T-helper 2 cell treated with Interferon-gamma antibody and Interleukin-4, amounts not matched to agents 5 μg/mL and 100 μg/mL, for 36 hours (primary cell): ENCODE measurements around the gene NFIC.
"Not testable (repeated sequence)": the region's sequence is repeated elsewhere in the genome, so short reads cannot be mapped to it uniquely, and the experiment has no call there.

ENCODE experiments used
- DNase-seq: peaks from one replicate; pipeline ENCODE4 v3.0.0; 2021; ENCODE audit warnings: low spot score
- H3K27ac Mint-ChIP-seq: one replicate; pipeline ENCODE4 v1.8.0; 2021; ENCODE audit warnings: mild to moderate bottlenecking, mixed read lengths
- H3K27me3 Mint-ChIP-seq: one replicate; pipeline ENCODE4 v1.8.0; 2021; ENCODE audit warnings: low read depth, mixed read lengths
- H3K36me3 Mint-ChIP-seq: one replicate; pipeline ENCODE4 v1.8.0; 2021; ENCODE audit warnings: low read depth, mixed read lengths
- H3K4me1 Mint-ChIP-seq: one replicate; pipeline ENCODE4 v1.8.0; 2021; ENCODE audit warnings: low read depth, mixed read lengths
- H3K4me3 Mint-ChIP-seq: one replicate; pipeline ENCODE4 v1.8.0; 2022; ENCODE audit warnings: mild to moderate bottlenecking, moderate library complexity, mixed read lengths
- H3K9me3 Mint-ChIP-seq: one replicate; pipeline ENCODE4 v1.8.0; 2021; ENCODE audit warnings: mixed read lengths

Gene NFIC

DNA sequence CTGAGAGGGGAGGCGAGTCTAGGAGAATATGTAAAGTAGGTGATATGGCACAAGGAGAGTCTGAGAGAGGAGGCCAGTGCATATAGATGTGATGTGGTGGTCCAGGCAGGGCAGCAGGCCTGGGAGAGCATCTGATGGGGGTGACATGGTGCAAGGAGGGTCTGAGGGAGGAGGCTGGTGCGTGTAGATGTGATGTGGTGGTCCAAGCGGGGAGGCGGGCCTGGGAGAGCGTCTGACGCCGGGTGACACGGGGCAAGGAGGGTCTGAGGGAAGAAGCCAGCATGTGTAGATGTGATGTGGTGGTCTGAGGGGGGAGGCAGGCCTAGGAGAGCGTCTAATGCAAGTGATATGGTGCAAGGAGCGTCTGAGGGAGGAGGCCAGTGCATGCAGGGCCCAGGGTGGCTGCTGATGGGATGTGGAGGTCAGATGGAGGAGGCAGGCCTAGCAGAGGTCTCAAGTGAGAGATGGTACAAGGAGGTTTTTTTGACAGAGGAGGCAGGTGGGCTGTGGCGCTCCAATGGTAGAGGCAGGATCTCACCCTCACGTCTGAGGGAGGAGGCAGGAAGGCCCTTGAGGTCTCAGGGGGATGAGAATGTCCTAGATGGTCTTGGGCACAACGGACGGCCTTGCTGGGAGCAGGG, 16.2 kb downstream of the NFIC start:
- Mint-ChIP-seq H3K9me3 (no peaks in the 10 kb centered on the region), H3K27me3 (no peaks in the 10 kb centered on the region), H3K4me3 (no peak overlapping the region), H3K4me1 (no peaks in the 10 kb centered on the region), H3K36me3 (no peaks in the 10 kb centered on the region), H3K27ac (peak overlapping the region; percentile 23)
- no peak for DNase-seq

DNA sequence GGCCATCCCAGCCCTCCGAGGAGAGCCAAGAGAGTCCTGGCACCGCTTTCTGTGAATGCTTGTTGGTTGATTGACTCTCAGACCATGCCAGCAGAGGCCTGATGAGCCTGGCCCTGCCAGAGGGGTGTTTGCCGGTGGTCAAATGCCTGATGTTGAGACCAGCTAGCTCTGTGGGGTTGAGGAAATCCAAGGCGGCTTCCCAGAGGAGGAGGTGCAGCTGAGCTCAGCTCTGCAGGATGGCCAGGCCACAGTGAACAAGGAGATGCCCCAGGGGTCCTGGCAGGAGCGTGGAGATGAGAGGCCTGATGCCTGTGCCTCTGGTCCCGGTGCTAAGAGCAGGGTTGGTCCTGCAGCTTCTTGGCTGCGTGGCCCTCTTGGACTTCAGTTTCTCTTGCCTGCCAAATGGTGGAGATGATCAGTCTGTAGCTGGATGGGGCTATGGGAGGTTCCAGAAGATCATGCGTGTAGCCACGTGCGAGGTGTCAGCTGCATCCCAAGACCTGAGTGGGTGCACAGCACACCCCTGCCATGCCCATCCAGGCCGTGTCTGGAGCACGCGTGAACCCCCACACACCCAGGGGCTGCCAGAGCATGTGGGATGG, 16.8 kb downstream of the NFIC start:
- Mint-ChIP-seq H3K36me3 (no peaks in the 10 kb centered on the region), H3K4me3 (no peak overlapping the region), H3K27ac (no peak overlapping the region), H3K9me3 (no peaks in the 10 kb centered on the region), H3K4me1 (no peaks in the 10 kb centered on the region), H3K27me3 (no peaks in the 10 kb centered on the region)
- DNase-seq, result no peak

DNA sequence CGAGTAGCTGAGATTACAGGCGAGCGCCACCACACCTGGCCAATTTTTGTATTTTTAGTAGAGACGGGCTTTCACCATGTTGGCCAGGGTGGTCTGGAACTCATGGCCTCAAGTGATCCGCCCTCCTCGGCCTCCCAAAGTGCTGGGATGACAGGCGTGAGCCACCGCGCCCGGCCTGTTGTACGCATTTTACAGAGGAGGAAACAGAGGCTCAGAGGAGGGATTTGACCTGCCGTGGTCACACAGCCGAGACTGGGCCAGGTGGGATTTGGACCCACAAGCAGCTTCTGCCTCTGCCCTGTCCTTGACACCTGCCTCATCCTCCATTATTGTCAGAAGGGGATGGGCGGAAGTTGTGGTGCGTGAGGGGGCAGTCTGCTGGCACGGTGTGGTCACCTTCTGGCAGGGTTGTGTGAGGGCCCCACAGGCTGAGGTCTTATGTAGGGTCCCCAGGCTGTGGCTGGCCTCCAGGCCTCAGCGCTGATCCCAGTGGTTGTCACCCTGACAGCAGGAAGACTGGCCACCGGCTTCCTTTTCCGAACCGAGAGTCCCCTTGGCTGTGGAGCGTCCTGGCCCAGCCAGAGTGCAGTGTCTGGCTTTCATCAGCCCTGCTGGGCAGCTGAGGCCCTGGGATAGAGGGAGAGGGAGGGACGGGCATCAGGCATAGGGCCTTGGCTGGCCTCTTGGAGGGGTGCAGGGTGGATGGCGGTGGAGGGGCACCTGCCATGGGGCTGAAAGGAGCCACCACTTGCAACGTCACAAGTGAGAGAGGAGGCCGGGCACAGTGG, 20.3 kb downstream of the NFIC start:
- no peaks in the 10 kb centered on the region for H3K36me3 Mint-ChIP-seq
- H3K4me1 Mint-ChIP-seq, result no peaks in the 10 kb centered on the region
- no peaks in the 10 kb centered on the region for H3K27me3 Mint-ChIP-seq
- DNase-seq, result no peak
- H3K9me3 Mint-ChIP-seq, result no peaks in the 10 kb centered on the region
- H3K4me3 Mint-ChIP-seq, result no peak overlapping the region
- H3K27ac Mint-ChIP-seq, result no peak overlapping the region

DNA sequence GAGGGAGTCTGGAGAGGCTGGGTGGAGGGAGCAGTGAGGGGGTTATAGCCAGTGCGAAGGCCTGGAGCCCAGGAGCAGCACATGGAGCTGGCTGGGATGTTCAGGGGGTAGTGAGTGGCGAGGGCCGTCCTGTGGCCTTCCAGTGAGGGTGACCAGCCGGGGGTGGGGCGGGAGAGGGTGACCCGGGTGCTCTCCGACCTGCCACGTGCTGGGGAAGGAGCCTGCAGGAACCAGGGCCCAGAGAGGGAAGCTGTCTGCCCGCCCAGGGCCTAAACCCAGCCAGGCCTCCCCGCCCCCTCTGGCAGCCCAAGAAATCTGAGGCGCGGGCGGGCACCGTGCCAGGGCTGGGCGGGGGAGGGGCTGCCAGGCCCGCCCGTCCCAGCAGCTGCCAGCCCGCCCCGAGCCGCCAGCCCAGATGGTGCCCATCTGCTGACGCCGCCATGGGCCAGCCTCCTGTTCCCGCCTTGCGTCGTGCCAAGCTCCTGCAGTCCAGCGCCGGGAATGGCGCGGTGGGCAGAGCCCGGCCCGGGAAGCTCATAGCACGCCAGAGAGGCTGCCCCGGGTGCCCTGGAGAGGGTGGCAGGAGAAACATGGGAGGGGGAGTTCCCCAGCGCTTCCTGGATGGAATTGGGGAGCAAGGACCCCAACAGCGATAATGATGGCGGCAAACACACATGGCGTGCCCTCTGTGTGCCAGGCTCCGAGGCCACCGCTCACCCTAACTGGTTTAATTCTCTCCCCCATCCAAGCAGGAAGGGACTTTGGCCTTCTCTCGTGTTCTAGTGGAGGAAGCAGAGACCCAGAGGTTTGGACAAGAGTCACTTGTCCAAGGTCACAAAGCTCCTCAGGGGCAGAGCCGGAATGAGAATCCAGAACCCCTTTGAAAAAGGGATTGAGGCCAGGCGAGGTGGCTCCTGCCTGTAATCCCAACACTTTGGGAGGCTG, 21.5 kb downstream of the NFIC start:
- Mint-ChIP-seq H3K4me1 (no peaks in the 10 kb centered on the region), H3K4me3 (no peak overlapping the region), H3K27me3 (no peaks in the 10 kb centered on the region), H3K9me3 (no peaks in the 10 kb centered on the region), H3K36me3 (no peaks in the 10 kb centered on the region), H3K27ac (no peak overlapping the region)
- DNase-seq, result no peak

DNA sequence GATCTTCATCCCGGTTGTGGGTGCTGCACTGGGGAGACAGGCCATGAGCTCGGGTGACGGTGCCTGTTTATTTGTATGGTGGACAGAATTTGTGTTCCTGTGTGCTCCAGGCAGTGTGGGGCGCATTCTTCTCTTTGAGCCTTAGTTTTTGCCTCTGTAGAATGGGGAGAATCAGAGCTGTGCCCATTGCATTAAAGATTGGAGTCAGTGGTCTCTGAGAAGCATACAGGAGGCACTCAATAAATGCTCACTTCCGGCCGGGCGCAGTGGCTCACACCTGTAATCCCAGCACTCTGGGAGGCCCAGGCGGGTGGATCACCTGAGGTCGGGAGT, 23.0 kb downstream of the NFIC start:
- no peak for DNase-seq
- H3K4me3 Mint-ChIP-seq, result no peak overlapping the region
- H3K27ac Mint-ChIP-seq, result no peak overlapping the region
- H3K36me3 Mint-ChIP-seq, result no peaks in the 10 kb centered on the region
- no peaks in the 10 kb centered on the region for H3K4me1 Mint-ChIP-seq
- no peaks in the 10 kb centered on the region for H3K27me3 Mint-ChIP-seq
- no peaks in the 10 kb centered on the region for H3K9me3 Mint-ChIP-seq

DNA sequence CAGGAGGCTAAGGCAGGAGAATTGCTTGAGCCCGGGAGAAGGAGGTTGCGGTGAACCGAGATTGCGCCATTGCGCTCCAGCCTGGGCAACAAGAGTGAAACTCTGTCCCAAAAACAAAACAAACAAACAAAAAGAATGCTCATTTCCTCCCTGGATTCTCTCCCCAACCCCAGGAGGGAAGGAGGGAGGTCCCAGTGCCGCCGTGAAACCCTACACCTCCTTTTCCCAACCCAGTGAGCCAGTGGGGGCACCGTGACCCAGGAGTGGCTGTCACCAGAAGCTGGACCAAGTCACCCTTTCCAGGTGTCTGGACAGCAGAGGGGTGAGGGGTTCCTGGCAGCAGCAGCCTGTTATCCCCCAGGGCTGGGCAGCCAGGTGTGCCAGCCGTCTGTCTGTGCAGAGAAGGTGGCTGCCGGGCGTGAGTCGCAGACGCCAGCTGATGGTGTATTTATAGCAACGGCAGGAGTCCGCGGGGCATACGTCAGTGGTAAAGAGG, 23.5 kb downstream of the NFIC start:
- Mint-ChIP-seq H3K4me1 (no peaks in the 10 kb centered on the region), H3K36me3 (no peaks in the 10 kb centered on the region), H3K9me3 (no peaks in the 10 kb centered on the region), H3K27ac (no peak overlapping the region), H3K27me3 (no peaks in the 10 kb centered on the region), H3K4me3 (no peak overlapping the region)
- DNase-seq, result no peak

DNA sequence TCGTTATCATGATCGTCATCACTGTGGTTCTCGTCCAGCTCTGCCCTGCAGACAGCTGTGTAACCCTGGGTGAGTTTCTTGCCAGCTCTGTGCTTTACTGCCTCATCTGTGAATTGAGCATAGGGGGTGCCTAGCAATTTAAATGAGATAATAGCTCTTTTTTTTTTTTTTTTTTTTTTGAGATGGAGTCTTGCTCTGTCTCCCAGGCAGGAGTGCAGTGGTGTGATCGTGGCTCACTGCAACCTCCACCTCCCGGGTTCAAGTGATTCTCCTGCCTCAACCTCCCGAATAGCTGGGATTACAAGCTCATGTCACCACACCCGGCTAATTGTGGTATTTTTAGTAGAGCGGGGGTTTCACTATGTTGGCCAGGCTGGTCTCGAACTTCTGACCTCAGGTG, 25.5 kb downstream of the NFIC start:
- not testable (repeated sequence) for H3K27ac Mint-ChIP-seq, H3K27me3 Mint-ChIP-seq, H3K36me3 Mint-ChIP-seq, H3K4me1 Mint-ChIP-seq, H3K4me3 Mint-ChIP-seq, H3K9me3 Mint-ChIP-seq, DNase-seq

DNA sequence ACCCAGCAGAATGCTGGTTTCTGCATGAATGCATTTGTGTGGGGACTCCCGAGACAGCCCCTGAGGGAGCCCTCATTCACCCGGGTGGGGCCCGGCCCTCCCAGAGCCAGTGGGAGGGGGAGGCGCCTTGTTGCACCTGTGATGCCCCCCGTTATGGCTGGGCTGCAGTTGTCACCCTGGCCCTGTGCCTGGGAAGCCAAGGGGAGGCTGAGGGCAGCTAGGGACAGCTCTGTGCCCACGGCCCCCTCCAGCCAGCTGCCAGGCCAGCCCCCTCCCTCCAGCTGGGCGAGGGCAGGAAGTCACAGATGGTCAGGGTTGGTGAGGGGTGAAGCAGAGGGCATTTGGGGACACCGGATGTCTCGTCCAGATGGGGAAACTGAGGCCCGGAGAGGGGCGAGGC, 26.1 kb downstream of the NFIC start:
- no peaks in the 10 kb centered on the region for H3K4me1 Mint-ChIP-seq
- no peaks in the 10 kb centered on the region for H3K27me3 Mint-ChIP-seq
- H3K4me3 Mint-ChIP-seq, result no peak overlapping the region
- no peak overlapping the region for H3K27ac Mint-ChIP-seq
- no peaks in the 10 kb centered on the region for H3K36me3 Mint-ChIP-seq
- DNase-seq, result no peak
- H3K9me3 Mint-ChIP-seq, result no peaks in the 10 kb centered on the region

DNA sequence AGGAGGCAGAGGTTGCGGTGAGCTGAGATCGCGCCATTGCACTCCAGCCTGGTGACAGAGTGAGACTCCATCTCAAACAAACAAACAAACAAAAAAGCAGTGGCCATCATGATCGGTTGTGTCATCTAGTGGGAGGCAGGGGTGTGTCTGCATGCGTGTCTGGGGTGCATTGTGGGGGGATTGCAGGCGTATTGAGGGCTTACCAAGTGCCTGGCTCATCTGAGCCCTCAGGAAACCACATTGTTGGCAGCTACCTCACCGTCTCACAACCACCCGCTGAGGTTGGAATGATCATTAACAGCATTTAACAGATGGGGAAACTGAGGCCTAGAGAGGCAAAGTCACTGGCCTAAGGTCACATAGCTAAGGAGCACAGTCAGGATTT, 30.5 kb downstream of the NFIC start:
- Mint-ChIP-seq H3K4me3 (no peak overlapping the region), H3K27ac (no peak overlapping the region), H3K4me1 (no peaks in the 10 kb centered on the region), H3K27me3 (no peaks in the 10 kb centered on the region), H3K36me3 (no peaks in the 10 kb centered on the region), H3K9me3 (no peaks in the 10 kb centered on the region)
- DNase-seq, result no peak

DNA sequence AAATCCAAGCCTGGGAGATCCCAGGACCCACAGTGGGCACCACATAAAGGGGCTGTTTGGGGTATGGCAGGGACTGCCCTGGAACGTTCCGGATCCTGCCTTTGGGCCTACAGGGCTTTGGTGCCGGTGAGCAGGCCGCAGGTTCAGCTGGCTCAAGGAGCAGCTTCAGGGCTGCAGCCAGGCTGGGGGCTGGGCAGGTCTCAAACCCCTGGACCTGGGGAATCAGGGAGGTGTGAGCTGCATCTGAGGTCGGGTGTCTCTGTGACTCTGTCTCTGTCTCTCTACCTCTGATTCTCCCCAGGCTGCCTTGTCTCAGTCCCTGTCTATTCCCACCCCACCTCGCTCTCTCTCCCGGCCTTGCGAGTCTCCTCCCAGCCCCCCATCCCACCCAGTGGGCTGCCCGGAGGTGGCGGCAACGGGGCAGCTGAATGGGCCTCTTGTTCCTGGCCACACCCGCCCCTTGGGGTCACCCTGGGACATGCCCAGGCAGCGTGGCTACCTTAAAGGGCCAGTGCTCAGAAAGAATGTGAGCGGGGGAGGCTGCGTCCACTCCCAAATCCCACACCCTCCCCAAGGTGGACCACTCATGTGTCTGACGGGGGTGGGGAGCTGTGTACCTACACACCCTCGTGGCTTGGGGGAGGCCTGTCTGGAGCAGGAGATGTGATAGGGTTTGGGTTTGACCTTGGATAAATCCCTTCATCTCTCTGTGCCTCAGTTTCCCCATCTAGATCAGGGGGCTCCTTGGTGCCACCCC, 31.1 kb downstream of the NFIC start:
- Mint-ChIP-seq H3K27ac (no peak overlapping the region), H3K9me3 (no peaks in the 10 kb centered on the region), H3K4me1 (no peaks in the 10 kb centered on the region), H3K27me3 (no peaks in the 10 kb centered on the region), H3K36me3 (no peaks in the 10 kb centered on the region), H3K4me3 (no peak overlapping the region)
- no peak for DNase-seq

DNA sequence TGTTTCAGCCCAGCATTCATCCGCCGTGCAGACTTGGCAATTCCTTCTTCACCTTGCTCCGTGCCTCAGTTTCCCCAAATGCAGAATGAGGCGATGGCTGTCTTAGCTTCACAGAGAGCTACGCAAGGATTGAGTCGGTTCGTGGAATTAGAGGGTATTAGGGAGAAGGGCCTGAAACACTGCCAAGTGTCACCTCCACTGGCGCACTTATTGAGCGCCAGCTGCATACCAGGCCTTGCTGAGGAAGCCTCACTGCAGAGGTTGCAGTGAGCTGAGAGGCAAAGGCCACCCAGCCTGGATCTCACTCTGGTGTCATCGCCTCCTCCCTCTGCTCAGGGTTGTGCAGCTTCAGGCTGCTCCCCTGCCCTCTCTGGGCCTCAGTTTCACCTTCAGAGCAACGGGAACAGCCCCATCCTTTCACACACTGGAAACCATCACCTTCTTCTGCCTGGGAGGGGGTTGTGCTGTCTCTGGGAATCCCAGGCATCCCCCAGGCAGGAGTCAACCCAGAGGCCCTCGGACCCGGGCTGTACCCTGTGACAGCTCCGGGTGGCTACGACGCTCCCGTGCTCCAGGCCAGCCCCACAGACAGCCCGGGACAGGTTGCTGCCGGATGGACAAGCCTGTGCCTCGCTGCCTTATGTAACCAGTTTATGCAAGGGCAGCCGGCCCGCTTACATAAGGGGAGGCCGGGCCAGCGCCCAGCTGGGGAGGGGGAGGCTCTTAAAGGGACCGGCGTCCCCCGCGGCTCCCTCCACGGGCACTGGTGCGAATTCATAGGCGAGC, 31.9 kb downstream of the NFIC start:
- no peaks in the 10 kb centered on the region for H3K4me1 Mint-ChIP-seq
- no peaks in the 10 kb centered on the region for H3K27me3 Mint-ChIP-seq
- no peak overlapping the region for H3K4me3 Mint-ChIP-seq
- no peaks in the 10 kb centered on the region for H3K36me3 Mint-ChIP-seq
- H3K9me3 Mint-ChIP-seq, result no peaks in the 10 kb centered on the region
- no peak for DNase-seq
- H3K27ac Mint-ChIP-seq, result no peak overlapping the region

DNA sequence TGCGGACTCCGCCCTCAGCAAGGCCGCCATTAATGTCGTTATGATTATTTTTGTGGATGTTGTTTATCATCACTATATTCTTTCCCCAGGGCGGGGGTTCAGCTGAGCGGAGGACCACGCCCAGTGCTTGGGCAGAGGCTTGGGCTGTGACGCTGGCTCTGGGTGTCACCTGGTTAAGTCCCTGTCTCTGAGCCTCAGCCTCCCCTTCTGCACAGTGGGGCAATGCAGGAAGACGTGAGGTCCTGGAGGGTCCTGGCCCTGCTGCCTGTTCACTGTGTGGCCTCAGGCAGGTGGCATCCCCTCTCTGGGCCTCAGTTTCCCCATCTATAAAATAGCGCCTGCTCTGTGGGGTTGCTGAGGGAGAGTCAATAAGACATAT, 32.5 kb downstream of the NFIC start:
- H3K4me3 Mint-ChIP-seq, result no peak overlapping the region
- no peak overlapping the region for H3K27ac Mint-ChIP-seq
- H3K36me3 Mint-ChIP-seq, result no peaks in the 10 kb centered on the region
- no peaks in the 10 kb centered on the region for H3K4me1 Mint-ChIP-seq
- H3K27me3 Mint-ChIP-seq, result no peaks in the 10 kb centered on the region
- no peak for DNase-seq
- H3K9me3 Mint-ChIP-seq, result no peaks in the 10 kb centered on the region

DNA sequence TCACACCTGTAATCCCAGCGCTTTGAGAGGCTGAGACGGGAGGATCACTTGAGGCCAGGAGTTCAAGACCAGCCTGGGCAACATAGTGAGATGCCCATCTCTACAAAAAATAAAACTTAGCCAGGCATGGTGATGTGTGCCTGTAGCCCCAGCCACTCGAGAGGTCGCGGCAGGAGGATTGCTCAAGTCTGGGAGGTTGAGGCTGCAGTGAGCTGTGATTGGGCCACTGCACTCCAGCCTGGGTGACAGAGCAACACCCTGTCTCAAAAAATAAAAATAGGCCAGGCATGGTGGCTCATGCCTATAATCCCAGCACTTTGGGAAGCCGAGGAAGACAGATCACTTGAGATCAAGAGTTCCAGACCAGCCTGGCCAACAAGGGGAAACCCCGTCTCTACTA, 32.9 kb downstream of the NFIC start:
- not testable (repeated sequence) for H3K36me3 Mint-ChIP-seq, H3K4me3 Mint-ChIP-seq, DNase-seq, H3K27me3 Mint-ChIP-seq, H3K4me1 Mint-ChIP-seq, H3K9me3 Mint-ChIP-seq, H3K27ac Mint-ChIP-seq
